HepG2 (cell line): ENCODE results near the gene NAB2. TPM values are rescaled to one million over a fixed set of nuclear protein-coding genes. Genes with fewer than 3 reads are reported as not detected.
A peak's percentile ranks its signal among the peaks of the same experiment; 100 is the strongest.

Experiments used
- BORCS8-MEF2B ChIP-seq: sonication (generic); formaldehyde crosslinking; IDR thresholded peaks from 2 replicates; pipeline ENCODE4 v1.8.0; 2022; ENCODE audit warnings: mild to moderate bottlenecking, missing genetic modification reagents
- FOSL2 ChIP-seq: sonication (generic); formaldehyde crosslinking; IDR thresholded peaks from 2 replicates; pipeline ENCODE4 v1.4.0; 2020; ENCODE audit warnings: missing genetic modification reagents
- FOXM1 ChIP-seq: sonication (generic); formaldehyde crosslinking; IDR thresholded peaks from 2 replicates; pipeline ENCODE4 v1.5.0; 2020; ENCODE audit warnings: missing genetic modification reagents
- HDAC2 ChIP-seq: sonication (generic); formaldehyde crosslinking; IDR thresholded peaks from 2 replicates; pipeline ENCODE4 v1.4.0; 2020; ENCODE audit warnings: missing genetic modification reagents
- HNF4G ChIP-seq, 2 experiments: sonication (generic) in 1 of 2; formaldehyde crosslinking in 1 of 2; IDR thresholded peaks; 2 replicates each; pipeline versions ENCODE4 v1.4.0 to v1.6.1; 2011 to 2020; ENCODE audit warnings: borderline replicate concordance in 2 of 2, low read depth in 2 of 2, mild to moderate bottlenecking in 2 of 2, low read length in 1 of 2, missing genetic modification reagents in 1 of 2, moderate library complexity in 1 of 2
- KDM3A ChIP-seq: IDR thresholded peaks from 2 replicates; pipeline ENCODE4 v1.6.1; 2018; ENCODE audit warnings: low read depth, missing compliant biosample characterization
- NCOR1 ChIP-seq: fragments of 200-600 bp; sonication (generic); IDR thresholded peaks from 2 replicates; pipeline ENCODE4 v1.7.0; 2017; ENCODE audit warnings: antibody characterized with exemption, low read length, borderline replicate concordance
- RFX3 ChIP-seq: IDR thresholded peaks from 2 replicates; pipeline ENCODE4 v1.6.1; 2016; ENCODE audit warnings: missing biosample characterization, missing genetic modification reagents
- TBX2 ChIP-seq: sonication (generic); formaldehyde crosslinking; IDR thresholded peaks from 2 replicates; pipeline ENCODE4 v1.5.0; 2020; ENCODE audit warnings: missing genetic modification reagents, mild to moderate bottlenecking, borderline replicate concordance
- XBP1 ChIP-seq: sonication (generic); formaldehyde crosslinking; IDR thresholded peaks from 2 replicates; pipeline ENCODE4 v1.5.0; 2020; ENCODE audit warnings: missing genetic modification reagents
- ZNF446 ChIP-seq: sonication (generic); formaldehyde crosslinking; IDR thresholded peaks from 2 replicates; pipeline ENCODE4 v1.5.0; 2020; ENCODE audit warnings: mild to moderate bottlenecking, missing genetic modification reagents
- ZNF605 ChIP-seq: sonication (generic); formaldehyde crosslinking; IDR thresholded peaks from 2 replicates; pipeline ENCODE4 v1.8.0; 2022; ENCODE audit warnings: mild to moderate bottlenecking, missing genetic modification reagents
- polyA plus RNA-seq, 8 experiments: library from polyadenylated mRNA; depleted of rRNA in 3 of 8; stranded (reverse) in 7 of 8; unstranded in 1 of 8; fragments of >200 nt; fragmentation: Illumina TruSeq in 4 of 8; extraction: Trizol in 4 of 8; gene quantifications; 2 replicates each; pipeline versions ENCODE4 v1.2.1 to v1.2.3, GENCODE V29; 2011 to 2016; ENCODE audit warnings: low read depth in 4 of 8, missing spikeins in 1 of 8, mixed read lengths in 1 of 8; ENCODE audit not compliant: insufficient read depth in 1 of 8
- total RNA-seq, 5 experiments: library from RNA; depleted of rRNA; stranded (reverse); fragments of >200 nt; fragmentation: Illumina TruSeq; extraction: Trizol; gene quantifications; 2 replicates each; pipeline ENCODE4 v1.2.3, GENCODE V29; 2016; ENCODE audit warnings: low read depth in 1 of 5
- TF ChIP-seq, protein P1 (sequence below): sonication (generic); formaldehyde crosslinking; IDR thresholded peaks from 2 replicates; pipeline ENCODE4 v1.8.1; 2022; ENCODE audit warnings: low read depth, mild to moderate bottlenecking, missing genetic modification reagents
- TF ChIP-seq, protein P2 (sequence below): sonication (generic); formaldehyde crosslinking; IDR thresholded peaks from 2 replicates; pipeline ENCODE4 v1.5.1; 2020; ENCODE audit warnings: missing genetic modification reagents, mild to moderate bottlenecking, borderline replicate concordance
- TF ChIP-seq, protein P3 (sequence below): sonication (generic); formaldehyde crosslinking; IDR thresholded peaks from 2 replicates; pipeline ENCODE4 v1.4.0; 2020; ENCODE audit warnings: missing genetic modification reagents
- TF ChIP-seq, protein P4 (sequence below): sonication (generic); formaldehyde crosslinking; IDR thresholded peaks from 2 replicates; pipeline ENCODE4 v1.4.0; 2020; ENCODE audit warnings: missing genetic modification reagents, borderline replicate concordance
- TF ChIP-seq, protein P5 (sequence below), 2 experiments: IDR thresholded peaks; 2 replicates each; pipeline ENCODE4 v1.6.1; 2011 to 2012; ENCODE audit warnings: low read length in 2 of 2, borderline replicate concordance in 1 of 2, low read depth in 1 of 2, mild to moderate bottlenecking in 1 of 2, moderate library complexity in 1 of 2

Gene NAB2
- total and polyA plus RNA-seq, 2 of the 13 experiments (the other 11 are each of a cell fraction or from before 2014, with no cell fraction given): 11.7 to 12.9 TPM

DNA sequence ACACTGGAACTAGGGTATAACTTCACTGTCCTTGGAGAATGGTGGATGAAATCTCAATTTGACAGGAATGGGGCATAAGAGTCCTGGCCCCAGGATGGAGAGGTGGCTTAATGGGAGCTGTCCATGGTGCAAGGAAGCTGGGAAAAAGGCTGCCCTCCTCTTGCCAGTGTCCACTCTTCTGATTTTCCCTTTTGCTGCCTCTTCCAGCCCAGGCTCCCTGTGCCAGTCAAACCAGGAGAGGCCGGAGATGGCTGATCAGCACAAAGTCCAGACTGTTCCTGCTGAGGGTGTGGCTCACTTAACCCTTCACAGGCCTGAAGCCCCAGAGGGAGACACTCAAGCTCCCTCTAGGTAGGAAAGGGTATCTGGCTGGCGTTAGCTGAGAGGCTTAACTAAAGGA lies 39.0 kb upstream of the NAB2 start, which contains the start of gene MYO1A (continued):
- TF ChIP-seq, protein P1, sequence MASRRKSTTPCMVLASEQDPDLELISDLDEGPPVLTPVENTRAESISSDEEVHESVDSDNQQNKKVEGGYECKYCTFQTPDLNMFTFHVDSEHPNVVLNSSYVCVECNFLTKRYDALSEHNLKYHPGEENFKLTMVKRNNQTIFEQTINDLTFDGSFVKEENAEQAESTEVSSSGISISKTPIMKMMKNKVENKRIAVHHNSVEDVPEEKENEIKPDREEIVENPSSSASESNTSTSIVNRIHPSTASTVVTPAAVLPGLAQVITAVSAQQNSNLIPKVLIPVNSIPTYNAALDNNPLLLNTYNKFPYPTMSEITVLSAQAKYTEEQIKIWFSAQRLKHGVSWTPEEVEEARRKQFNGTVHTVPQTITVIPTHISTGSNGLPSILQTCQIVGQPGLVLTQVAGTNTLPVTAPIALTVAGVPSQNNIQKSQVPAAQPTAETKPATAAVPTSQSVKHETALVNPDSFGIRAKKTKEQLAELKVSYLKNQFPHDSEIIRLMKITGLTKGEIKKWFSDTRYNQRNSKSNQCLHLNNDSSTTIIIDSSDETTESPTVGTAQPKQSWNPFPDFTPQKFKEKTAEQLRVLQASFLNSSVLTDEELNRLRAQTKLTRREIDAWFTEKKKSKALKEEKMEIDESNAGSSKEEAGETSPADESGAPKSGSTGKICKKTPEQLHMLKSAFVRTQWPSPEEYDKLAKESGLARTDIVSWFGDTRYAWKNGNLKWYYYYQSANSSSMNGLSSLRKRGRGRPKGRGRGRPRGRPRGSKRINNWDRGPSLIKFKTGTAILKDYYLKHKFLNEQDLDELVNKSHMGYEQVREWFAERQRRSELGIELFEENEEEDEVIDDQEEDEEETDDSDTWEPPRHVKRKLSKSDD (CRISPR knock-in tag): no peak
- TF ChIP-seq NCOR1 (peak; percentile 31; the same call in 1 of the 2 replicates), BORCS8-MEF2B (CRISPR knock-in tag) (0 out of 2 replicates have a peak, but pooled peaks have one; percentile 33), XBP1 (no peak), TBX2 (CRISPR knock-in tag) (0 out of 2 replicates have a peak, but pooled peaks have one; percentile 21), HNF4G (IDR thresholded peaks at IDR 0.05; ENCODE audit: borderline replicate concordance, low read depth, low read length) (peak; percentile 64; the same call in 1 of the 2 replicates), HNF4G (CRISPR knock-in tag; IDR thresholded peaks at IDR 0.05; ENCODE audit: borderline replicate concordance, low read depth) (no peak), FOSL2 (CRISPR knock-in tag) (peak; percentile 22; the same call in 1 of the 2 replicates), FOXM1 (CRISPR knock-in tag) (no peak), ZNF446 (CRISPR knock-in tag) (no peak), RFX3 (no peak), ZNF605 (CRISPR knock-in tag) (0 out of 2 replicates have a peak, but pooled peaks have one; percentile 34), KDM3A (CRISPR knock-in tag) (no peak), HDAC2 (CRISPR knock-in tag) (0 out of 2 replicates have a peak, but pooled peaks have one; percentile 43)
- TF ChIP-seq, protein P2, sequence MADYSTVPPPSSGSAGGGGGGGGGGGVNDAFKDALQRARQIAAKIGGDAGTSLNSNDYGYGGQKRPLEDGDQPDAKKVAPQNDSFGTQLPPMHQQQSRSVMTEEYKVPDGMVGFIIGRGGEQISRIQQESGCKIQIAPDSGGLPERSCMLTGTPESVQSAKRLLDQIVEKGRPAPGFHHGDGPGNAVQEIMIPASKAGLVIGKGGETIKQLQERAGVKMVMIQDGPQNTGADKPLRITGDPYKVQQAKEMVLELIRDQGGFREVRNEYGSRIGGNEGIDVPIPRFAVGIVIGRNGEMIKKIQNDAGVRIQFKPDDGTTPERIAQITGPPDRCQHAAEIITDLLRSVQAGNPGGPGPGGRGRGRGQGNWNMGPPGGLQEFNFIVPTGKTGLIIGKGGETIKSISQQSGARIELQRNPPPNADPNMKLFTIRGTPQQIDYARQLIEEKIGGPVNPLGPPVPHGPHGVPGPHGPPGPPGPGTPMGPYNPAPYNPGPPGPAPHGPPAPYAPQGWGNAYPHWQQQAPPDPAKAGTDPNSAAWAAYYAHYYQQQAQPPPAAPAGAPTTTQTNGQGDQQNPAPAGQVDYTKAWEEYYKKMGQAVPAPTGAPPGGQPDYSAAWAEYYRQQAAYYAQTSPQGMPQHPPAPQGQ (CRISPR knock-in tag): no peak
- TF ChIP-seq, protein P3, sequence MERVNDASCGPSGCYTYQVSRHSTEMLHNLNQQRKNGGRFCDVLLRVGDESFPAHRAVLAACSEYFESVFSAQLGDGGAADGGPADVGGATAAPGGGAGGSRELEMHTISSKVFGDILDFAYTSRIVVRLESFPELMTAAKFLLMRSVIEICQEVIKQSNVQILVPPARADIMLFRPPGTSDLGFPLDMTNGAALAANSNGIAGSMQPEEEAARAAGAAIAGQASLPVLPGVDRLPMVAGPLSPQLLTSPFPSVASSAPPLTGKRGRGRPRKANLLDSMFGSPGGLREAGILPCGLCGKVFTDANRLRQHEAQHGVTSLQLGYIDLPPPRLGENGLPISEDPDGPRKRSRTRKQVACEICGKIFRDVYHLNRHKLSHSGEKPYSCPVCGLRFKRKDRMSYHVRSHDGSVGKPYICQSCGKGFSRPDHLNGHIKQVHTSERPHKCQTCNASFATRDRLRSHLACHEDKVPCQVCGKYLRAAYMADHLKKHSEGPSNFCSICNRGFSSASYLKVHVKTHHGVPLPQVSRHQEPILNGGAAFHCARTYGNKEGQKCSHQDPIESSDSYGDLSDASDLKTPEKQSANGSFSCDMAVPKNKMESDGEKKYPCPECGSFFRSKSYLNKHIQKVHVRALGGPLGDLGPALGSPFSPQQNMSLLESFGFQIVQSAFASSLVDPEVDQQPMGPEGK (CRISPR knock-in tag): peak; percentile 28; the same call in 1 of the 2 replicates
- TF ChIP-seq, protein P4, sequence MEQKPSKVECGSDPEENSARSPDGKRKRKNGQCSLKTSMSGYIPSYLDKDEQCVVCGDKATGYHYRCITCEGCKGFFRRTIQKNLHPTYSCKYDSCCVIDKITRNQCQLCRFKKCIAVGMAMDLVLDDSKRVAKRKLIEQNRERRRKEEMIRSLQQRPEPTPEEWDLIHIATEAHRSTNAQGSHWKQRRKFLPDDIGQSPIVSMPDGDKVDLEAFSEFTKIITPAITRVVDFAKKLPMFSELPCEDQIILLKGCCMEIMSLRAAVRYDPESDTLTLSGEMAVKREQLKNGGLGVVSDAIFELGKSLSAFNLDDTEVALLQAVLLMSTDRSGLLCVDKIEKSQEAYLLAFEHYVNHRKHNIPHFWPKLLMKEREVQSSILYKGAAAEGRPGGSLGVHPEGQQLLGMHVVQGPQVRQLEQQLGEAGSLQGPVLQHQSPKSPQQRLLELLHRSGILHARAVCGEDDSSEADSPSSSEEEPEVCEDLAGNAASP: 0 out of 2 replicates have a peak, but pooled peaks have one; percentile 25
- TF ChIP-seq, protein P5, sequence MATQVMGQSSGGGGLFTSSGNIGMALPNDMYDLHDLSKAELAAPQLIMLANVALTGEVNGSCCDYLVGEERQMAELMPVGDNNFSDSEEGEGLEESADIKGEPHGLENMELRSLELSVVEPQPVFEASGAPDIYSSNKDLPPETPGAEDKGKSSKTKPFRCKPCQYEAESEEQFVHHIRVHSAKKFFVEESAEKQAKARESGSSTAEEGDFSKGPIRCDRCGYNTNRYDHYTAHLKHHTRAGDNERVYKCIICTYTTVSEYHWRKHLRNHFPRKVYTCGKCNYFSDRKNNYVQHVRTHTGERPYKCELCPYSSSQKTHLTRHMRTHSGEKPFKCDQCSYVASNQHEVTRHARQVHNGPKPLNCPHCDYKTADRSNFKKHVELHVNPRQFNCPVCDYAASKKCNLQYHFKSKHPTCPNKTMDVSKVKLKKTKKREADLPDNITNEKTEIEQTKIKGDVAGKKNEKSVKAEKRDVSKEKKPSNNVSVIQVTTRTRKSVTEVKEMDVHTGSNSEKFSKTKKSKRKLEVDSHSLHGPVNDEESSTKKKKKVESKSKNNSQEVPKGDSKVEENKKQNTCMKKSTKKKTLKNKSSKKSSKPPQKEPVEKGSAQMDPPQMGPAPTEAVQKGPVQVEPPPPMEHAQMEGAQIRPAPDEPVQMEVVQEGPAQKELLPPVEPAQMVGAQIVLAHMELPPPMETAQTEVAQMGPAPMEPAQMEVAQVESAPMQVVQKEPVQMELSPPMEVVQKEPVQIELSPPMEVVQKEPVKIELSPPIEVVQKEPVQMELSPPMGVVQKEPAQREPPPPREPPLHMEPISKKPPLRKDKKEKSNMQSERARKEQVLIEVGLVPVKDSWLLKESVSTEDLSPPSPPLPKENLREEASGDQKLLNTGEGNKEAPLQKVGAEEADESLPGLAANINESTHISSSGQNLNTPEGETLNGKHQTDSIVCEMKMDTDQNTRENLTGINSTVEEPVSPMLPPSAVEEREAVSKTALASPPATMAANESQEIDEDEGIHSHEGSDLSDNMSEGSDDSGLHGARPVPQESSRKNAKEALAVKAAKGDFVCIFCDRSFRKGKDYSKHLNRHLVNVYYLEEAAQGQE (IDR thresholded peaks at IDR 0.05; ENCODE audit: borderline replicate concordance in 1 of 2, low read depth in 1 of 2, low read length in 2 of 2): peak; percentile 79 to 96
